ENCODE measurements around the gene PRUNE2.

Gene PRUNE2

DNA sequence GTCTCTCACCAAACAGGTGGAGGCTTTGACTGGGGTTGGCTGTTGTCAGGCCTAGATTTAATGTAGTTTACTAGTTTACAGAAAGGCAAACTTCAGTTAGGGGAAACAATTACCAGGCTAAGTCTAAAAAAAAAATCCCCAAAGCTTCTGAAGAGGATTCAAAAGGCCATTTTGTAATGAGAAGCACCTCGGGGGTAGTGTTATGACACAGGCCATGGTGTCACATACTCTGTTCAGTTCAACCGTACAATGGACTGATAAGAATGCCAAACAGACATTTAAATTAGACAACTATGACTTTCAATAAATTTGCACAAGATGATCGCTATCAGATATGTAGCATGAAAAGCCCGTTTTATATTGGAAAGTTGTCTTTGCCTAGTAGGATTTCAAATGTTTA lies 261.7 kb downstream of the PRUNE2 start:
- no peak for DNase-seq (ENCODE audit: low spot score)
- POLR2A ChIA-PET (ENCODE audit: low non-redundant PET) = no interaction called here
- no peak overlapping the region for H3K27ac ChIP-seq
- TF ChIP-seq, protein P1, sequence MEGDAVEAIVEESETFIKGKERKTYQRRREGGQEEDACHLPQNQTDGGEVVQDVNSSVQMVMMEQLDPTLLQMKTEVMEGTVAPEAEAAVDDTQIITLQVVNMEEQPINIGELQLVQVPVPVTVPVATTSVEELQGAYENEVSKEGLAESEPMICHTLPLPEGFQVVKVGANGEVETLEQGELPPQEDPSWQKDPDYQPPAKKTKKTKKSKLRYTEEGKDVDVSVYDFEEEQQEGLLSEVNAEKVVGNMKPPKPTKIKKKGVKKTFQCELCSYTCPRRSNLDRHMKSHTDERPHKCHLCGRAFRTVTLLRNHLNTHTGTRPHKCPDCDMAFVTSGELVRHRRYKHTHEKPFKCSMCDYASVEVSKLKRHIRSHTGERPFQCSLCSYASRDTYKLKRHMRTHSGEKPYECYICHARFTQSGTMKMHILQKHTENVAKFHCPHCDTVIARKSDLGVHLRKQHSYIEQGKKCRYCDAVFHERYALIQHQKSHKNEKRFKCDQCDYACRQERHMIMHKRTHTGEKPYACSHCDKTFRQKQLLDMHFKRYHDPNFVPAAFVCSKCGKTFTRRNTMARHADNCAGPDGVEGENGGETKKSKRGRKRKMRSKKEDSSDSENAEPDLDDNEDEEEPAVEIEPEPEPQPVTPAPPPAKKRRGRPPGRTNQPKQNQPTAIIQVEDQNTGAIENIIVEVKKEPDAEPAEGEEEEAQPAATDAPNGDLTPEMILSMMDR (conservative IDR thresholded peaks at IDR 0.05; ENCODE audit: low read depth) = no peak
- CTCF ChIA-PET = no interaction called here

DNA sequence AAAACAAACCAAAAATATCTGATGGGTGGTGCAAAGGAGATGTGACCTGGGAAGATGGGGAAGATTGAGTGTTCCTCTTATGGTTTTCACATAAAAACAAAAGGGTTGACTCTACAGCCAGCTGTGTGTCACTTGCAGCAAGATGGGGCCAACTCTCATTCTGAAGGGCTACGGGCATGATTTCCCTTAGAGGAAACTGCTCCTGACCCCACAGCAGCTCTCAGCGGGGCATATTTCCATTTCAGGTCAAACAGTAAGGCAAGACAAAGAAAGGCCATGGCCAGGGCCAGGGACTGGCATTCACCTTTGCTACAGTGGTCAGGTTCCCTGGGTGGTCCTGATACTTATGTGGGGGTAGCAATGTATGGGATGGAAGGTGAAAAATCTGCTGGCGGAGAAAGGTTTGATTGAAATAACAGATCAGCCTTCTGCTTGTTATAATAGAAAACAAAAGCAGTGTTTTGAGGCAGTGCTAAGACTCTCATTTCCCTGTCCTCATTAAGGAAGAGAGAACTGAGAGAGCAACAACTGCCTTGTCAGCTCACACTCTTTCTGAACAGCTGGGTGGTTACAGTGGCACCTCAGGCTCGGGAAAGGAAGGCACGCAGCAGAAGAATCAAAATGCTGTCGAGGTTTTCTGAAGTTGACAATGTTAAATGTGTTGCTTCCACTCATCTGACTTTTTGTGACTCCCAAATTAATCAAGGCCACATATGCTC lies 262.4 kb downstream of the PRUNE2 start:
- DNase-seq (ENCODE audit: low spot score) = no peak
- TF ChIP-seq, protein P1 (conservative IDR thresholded peaks at IDR 0.05; ENCODE audit: low read depth) = no peak
- no peak overlapping the region for H3K27ac ChIP-seq
- POLR2A ChIA-PET (ENCODE audit: low non-redundant PET) = no interaction called here
- CTCF ChIA-PET = no interaction called here

DNA sequence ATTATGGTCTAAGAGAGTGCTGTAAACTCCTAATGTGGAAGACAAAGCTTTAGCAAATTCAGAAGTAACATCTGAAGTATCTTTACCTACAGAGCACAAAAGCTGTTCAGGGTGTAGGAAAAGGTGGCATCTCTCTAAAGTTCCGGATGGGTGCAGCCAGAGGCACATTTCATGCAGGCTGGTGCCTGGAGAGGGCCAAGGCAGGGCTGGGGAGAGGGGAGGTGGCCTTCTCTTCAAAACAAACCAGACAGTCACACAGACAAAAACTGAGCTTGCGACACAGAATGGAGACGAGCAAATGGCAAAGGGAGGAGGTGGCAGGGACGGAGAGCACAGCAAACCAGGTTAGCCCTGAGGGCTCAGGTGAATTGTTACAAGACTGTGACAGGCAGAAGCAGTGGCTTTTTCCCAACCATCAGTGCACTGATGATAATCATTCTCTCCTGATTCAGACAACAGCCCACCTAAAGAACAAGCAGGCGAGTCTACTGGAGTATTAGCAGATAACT lies 263.2 kb downstream of the PRUNE2 start:
- TF ChIP-seq, protein P1 (conservative IDR thresholded peaks at IDR 0.05; ENCODE audit: low read depth) = no peak

DNA sequence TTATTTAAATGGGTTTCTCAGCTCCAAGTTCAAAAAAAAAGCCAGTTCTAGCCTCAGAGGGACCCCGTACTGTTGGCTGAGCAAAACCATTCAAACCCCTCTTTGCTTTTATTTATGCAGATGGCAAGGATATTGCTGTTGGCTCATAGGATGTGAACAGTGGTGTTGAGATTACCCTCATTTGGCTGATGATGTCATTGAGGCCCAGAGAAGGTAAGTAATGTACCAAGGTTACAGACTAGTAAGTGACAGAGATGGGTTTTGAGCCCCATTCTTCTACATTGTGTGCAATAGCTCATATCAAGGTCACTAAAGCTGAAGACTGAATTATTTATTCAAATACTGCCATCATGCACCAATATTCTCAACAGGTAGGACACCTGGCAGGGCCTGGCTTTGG lies 263.8 kb downstream of the PRUNE2 start:
- no peak for DNase-seq (ENCODE audit: low spot score)
- TF ChIP-seq, protein P1 (conservative IDR thresholded peaks at IDR 0.05; ENCODE audit: low read depth) = no peak
- ChIA-PET CTCF (interaction anchor here (1.0 kb wide), 1 partner anchor 16 kb away, joined by 3 read pairs; no protein-coding TSS in a partner anchor), POLR2A (ENCODE audit: low non-redundant PET) (no interaction called here)
- no peak overlapping the region for H3K27ac ChIP-seq

More for the DNA sequence above, 263.2 kb downstream of the PRUNE2 start:
- POLR2A ChIA-PET (ENCODE audit: low non-redundant PET) = no interaction called here
- CTCF ChIA-PET = interaction anchor here (0.5 to 1.0 kb wide), 3 partner anchors 10 to 114 kb away, joined by 3 read pairs; no protein-coding TSS in a partner anchor
- no peak overlapping the region for H3K27ac ChIP-seq
- DNase-seq (ENCODE audit: low spot score) = no peak

DNA sequence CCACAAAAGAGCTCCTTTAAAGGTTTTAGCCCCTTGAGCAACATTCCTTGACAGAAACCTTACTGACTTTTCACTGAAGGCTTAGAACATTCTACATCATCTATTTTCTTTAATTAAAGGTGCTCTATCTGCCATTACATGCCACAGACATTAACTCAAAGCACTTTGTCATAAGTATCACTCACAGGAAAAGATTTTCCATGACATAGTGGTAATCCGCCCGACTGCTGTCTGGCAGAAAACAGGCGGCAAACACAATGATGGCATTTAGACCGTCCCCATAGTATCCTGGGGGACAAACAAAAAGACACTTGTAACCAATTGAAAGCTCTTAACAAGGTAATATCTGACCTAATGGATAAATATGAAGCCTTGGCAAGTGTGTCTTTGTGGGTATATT lies 267.9 kb downstream of the PRUNE2 start:
- no peak overlapping the region for H3K27ac ChIP-seq
- no peak for DNase-seq (ENCODE audit: low spot score)
- POLR2A ChIA-PET (ENCODE audit: low non-redundant PET) = no interaction called here
- CTCF ChIA-PET = no interaction called here
- TF ChIP-seq, protein P1 (conservative IDR thresholded peaks at IDR 0.05; ENCODE audit: low read depth) = no peak

DNA sequence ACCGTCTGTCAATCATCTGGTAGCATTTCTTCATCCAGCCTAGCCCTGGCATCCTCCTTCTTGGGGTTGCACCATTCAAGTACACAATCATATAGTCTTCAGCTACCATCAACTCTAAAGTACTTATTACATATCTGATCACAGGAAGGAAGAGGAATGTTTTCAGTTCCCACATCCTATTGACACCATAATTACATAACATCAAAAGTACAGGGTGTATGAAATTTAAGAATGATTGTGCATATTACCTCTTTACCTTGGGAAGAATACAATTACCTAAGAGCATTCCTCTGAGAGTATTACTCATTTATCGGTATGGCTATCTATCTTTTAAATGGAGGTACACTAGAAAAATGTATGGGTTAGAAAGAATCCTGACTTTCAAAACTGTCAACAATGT lies 268.5 kb downstream of the PRUNE2 start:
- POLR2A ChIA-PET (ENCODE audit: low non-redundant PET) = no interaction called here
- DNase-seq (ENCODE audit: low spot score) = peak; percentile 8
- CTCF ChIA-PET = no interaction called here

More for the DNA sequence above, 268.5 kb downstream of the PRUNE2 start:
- TF ChIP-seq, protein P1 (conservative IDR thresholded peaks at IDR 0.05; ENCODE audit: low read depth) = no peak
- no peak overlapping the region for H3K27ac ChIP-seq
